Testis (tissue), 3 donors: Measurements from ENCODE around the gene MTAP. TPM values are rescaled to one million over a fixed set of nuclear protein-coding genes. Genes with fewer than 3 reads are reported as not detected.

Experiments used
- DNase-seq: peaks from one replicate; pipeline ENCODE4 v3.0.0-alpha.2; 2019
- H3K27ac ChIP-seq, 2 donors: fragments of 200-600 bp; sonication (generic); one replicate each; pipeline ENCODE4 v1.5.1; 2019
- H3K27me3 ChIP-seq: fragments of 200-600 bp; sonication (generic); one replicate; pipeline ENCODE4 v1.5.1; 2019
- H3K36me3 ChIP-seq: fragments of 200-600 bp; sonication (generic); one replicate; pipeline ENCODE4 v1.5.1; 2017; ENCODE audit warnings: low read depth; ENCODE audit errors: missing control alignments
- H3K4me1 ChIP-seq: fragments of 200-600 bp; sonication (generic); one replicate; pipeline ENCODE4 v1.5.1; 2019
- H3K4me3 ChIP-seq, 2 donors: fragments of 200-600 bp; sonication (generic); one replicate each; pipeline ENCODE4 v1.5.1; 2017 to 2019
- H3K9me3 ChIP-seq: fragments of 200-600 bp; sonication (generic); one replicate; pipeline ENCODE4 v1.5.1; 2017
- POLR2A ChIP-seq: fragments of 450-650 bp; IDR thresholded peaks from one replicate; pipeline ENCODE4 v1.6.1; 2017; ENCODE audit warnings: antibody characterized with exemption, mild to moderate bottlenecking, moderate library complexity
- WGBS, 2 donors: methylation state at CpG; one replicate each; pipeline ENCODE4 v1.1.5; 2018; 5-methylcytosine and 5-hydroxymethylcytosine counted together
- intact Hi-C: fragments of 100-400 bp; cut with DNase I; formaldehyde crosslinking; loops from one replicate; pipeline ENCODE4 v1.15.1; 2023; ENCODE audit warnings: low total_unique reads
- polyA plus RNA-seq: library from polyadenylated mRNA; stranded (reverse); fragments of 350-450 nt; fragmentation: Illumina TruSeq; extraction: RNeasy Lipid Tissue Mini Kit (QIAGEN cat#74804); gene quantifications from one replicate; pipeline ENCODE4 v1.2.3, GENCODE V29; 2014; ENCODE audit warnings: low read depth, low replicate concordance; ENCODE audit not compliant: insufficient read depth
- total RNA-seq, 2 donors: library from RNA; depleted of rRNA; stranded (reverse); fragments of >200 nt; gene quantifications; one replicate each; pipeline ENCODE4 v1.2.3, GENCODE V29; 2016
- TF ChIP-seq, protein P1 (sequence below), 3 experiments: fragments of 450-650 bp in 2 of 3; fragments of 200-600 bp in 1 of 3; sonication (generic) in 1 of 3; IDR thresholded peaks; one replicate each; pipeline ENCODE4 v1.5.1; 2016 to 2019; ENCODE audit warnings: antibody characterized with exemption in 3 of 3, mild to moderate bottlenecking in 2 of 3, moderate library complexity in 1 of 3

The MTAP gene
- total and polyA plus RNA-seq, 3 donors from 2014 or later, result 18.2 to 21.2 (median 19.3) TPM

DNA sequence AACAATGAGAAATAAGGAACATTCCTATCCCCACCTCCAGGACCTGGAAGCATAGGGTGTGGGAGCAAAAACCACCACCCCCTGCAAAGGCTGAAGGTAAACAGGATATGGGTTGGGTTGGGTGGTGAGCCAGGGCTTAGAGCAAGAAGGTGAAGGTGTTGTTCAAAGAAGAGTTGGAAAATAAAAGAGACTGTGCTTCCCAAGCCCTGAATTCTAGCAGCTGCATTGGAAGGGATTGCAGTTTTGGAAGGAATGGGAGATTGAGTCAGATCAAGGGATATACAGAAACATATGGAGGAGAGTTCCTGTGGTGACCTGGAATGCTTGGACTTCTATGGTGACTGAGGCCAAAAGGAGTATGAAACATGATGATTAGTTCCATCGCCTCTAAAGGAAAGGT lies 24.7 kb upstream of the MTAP start:
- H3K36me3 ChIP-seq, result no peaks in the 10 kb centered on the region
- no peaks in the 10 kb centered on the region for H3K9me3 ChIP-seq
- no peak for DNase-seq
- 86 to 87% methylated on average over 1 of the region's 1 CpG for WGBS, 2 donors
- intact Hi-C loops, result no loop called here
- no peak overlapping the region for H3K27ac ChIP-seq
- H3K4me3 ChIP-seq, result no peak overlapping the region
- H3K4me1 ChIP-seq, result no peaks in the 10 kb centered on the region
- H3K27me3 ChIP-seq, result no peaks in the 10 kb centered on the region
- TF ChIP-seq, protein P1, sequence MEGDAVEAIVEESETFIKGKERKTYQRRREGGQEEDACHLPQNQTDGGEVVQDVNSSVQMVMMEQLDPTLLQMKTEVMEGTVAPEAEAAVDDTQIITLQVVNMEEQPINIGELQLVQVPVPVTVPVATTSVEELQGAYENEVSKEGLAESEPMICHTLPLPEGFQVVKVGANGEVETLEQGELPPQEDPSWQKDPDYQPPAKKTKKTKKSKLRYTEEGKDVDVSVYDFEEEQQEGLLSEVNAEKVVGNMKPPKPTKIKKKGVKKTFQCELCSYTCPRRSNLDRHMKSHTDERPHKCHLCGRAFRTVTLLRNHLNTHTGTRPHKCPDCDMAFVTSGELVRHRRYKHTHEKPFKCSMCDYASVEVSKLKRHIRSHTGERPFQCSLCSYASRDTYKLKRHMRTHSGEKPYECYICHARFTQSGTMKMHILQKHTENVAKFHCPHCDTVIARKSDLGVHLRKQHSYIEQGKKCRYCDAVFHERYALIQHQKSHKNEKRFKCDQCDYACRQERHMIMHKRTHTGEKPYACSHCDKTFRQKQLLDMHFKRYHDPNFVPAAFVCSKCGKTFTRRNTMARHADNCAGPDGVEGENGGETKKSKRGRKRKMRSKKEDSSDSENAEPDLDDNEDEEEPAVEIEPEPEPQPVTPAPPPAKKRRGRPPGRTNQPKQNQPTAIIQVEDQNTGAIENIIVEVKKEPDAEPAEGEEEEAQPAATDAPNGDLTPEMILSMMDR (IDR thresholded peaks at IDR 0.05), result no peak
- no peak for TF ChIP-seq POLR2A

- DNase-seq, result no peak
- intact Hi-C loops, result no loop called here
- 41 to 63% methylated on average over 1 of the region's 1 CpG for WGBS, 2 donors
- no peaks in the 10 kb centered on the region for H3K27me3 ChIP-seq
- TF ChIP-seq, protein P1 (IDR thresholded peaks at IDR 0.05), result no peak
- TF ChIP-seq POLR2A, result no peak
- H3K4me3 ChIP-seq, result no peak overlapping the region
- H3K27ac ChIP-seq, result no peak overlapping the region
- no peaks in the 10 kb centered on the region for H3K4me1 ChIP-seq
- no peaks in the 10 kb centered on the region for H3K36me3 ChIP-seq
- no peaks in the 10 kb centered on the region for H3K9me3 ChIP-seq
These were observed 24.1 kb upstream of the MTAP start for GRCh38 chr9:21778304-21778703.

GRCh38 chr9:21779397-21779796 lies 23.0 kb upstream of the MTAP start:
- 82 to 86% methylated on average over 2 of the region's 2 CpGs for WGBS, 2 donors
- H3K9me3 ChIP-seq, result no peaks in the 10 kb centered on the region
- no peak overlapping the region for H3K27ac ChIP-seq
- no peaks in the 10 kb centered on the region for H3K36me3 ChIP-seq
- H3K27me3 ChIP-seq, result no peaks in the 10 kb centered on the region
- DNase-seq, result no peak
- intact Hi-C loops, result no loop called here
- no peak overlapping the region for H3K4me3 ChIP-seq
- H3K4me1 ChIP-seq, result no peaks in the 10 kb centered on the region
- TF ChIP-seq, protein P1 (IDR thresholded peaks at IDR 0.05), result no peak
- no peak for TF ChIP-seq POLR2A

DNA sequence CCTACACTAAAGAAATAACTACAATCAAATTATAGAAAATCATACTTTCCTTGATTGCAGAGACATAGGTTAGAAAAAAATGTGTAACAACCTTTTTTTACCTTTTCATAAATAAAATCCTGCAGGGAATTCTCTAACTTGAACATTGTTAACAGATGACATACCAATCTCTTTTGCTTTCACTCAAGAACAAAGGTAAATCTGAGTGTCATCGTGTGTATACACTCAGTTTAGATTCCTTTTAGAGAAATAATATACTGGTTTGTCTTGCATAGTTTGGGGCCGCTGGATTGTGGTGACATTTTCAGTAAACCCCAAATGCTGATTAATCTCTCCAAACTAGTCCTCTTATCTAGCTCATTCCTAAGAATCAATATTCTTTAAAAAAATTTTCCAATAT lies 20.8 kb upstream of the MTAP start:
- Histone ChIP-seq H3K36me3 (no peaks in the 10 kb centered on the region), H3K4me1 (no peaks in the 10 kb centered on the region), H3K27ac (no peak overlapping the region), H3K4me3 (no peak overlapping the region), H3K27me3 (no peaks in the 10 kb centered on the region), H3K9me3 (no peaks in the 10 kb centered on the region)
- no peak for DNase-seq
- WGBS, 2 donors, result 74 to 77% methylated on average over 2 of the region's 2 CpGs
- TF ChIP-seq, protein P1 (IDR thresholded peaks at IDR 0.05), result no peak
- TF ChIP-seq POLR2A, result no peak
- intact Hi-C loops, result no loop called here

DNA sequence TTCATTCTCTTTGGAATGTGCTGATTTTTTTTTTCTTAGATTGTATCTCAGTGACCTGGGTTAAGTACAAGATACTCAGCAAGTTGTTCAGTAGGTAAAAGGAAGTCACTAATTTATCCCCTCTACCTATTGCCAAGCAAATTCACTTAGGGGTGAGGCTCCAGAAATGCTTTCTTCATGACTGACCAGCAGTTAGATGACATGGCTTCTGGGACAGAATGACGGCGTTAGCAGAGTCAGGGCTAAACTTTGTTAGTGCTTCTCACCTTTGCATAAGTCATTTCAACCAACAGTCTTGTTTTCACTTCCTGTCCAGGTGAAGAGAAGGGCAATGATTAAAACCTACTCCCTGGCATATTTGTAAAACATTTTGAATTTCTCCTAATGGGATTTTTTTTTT lies 20.2 kb upstream of the MTAP start:
- Histone ChIP-seq H3K36me3 (no peaks in the 10 kb centered on the region), H3K9me3 (no peaks in the 10 kb centered on the region), H3K27me3 (no peaks in the 10 kb centered on the region), H3K27ac (no peak overlapping the region), H3K4me3 (no peak overlapping the region), H3K4me1 (no peaks in the 10 kb centered on the region)
- intact Hi-C loops, result no loop called here
- no peak for DNase-seq
- WGBS, 2 donors, result 81 to 91% methylated on average over 2 of the region's 2 CpGs
- TF ChIP-seq, protein P1 (IDR thresholded peaks at IDR 0.05), result no peak
- no peak for TF ChIP-seq POLR2A
